ENCODE data around the gene CCDC24. TPM values are rescaled to one million over a fixed set of nuclear protein-coding genes. Genes with fewer than 3 reads are reported as not detected.

Gene CCDC24
- total and polyA plus RNA-seq, 9 of the 15 experiments (the other 6 are each of a cell fraction or from before 2014, with no cell fraction given), result 0.31 to 4.5 (median 1.5) TPM

- TF ChIP-seq ZNF668 (CRISPR knock-in tag; IDR thresholded peaks at IDR 0.05) (no peak), ELF1 (tag; IDR thresholded peaks at IDR 0.05) (peak; percentile 35; the same call in 1 of the 2 replicates), TRIM25 (IDR thresholded peaks at IDR 0.05; ENCODE audit: borderline replicate concordance) (no peak), TEAD1 (CRISPR knock-in tag; IDR thresholded peaks at IDR 0.05) (peak in 1 of 2 experiments; percentile 6; a peak in 1 of 4 replicates), HDGF (IDR thresholded peaks at IDR 0.05) (no peak), ZNF707 (CRISPR knock-in tag; conservative IDR thresholded peaks at IDR 0.05) (no peak), ZNF740 (CRISPR knock-in tag; IDR thresholded peaks at IDR 0.05) (peak; percentile 8; the same call in 1 of the 2 replicates), ZNF740 (tag; IDR thresholded peaks at IDR 0.05) (no peak; a peak in 1 of 4 replicates), JUND (IDR thresholded peaks at IDR 0.05; ENCODE audit: borderline replicate concordance, low read depth, low read length) (0 out of 2 replicates have a peak, but pooled peaks have one; percentile 31), JUND (tag; IDR thresholded peaks at IDR 0.05; ENCODE audit: borderline replicate concordance, low read depth, low read length) (no peak), EWSR1 (IDR thresholded peaks at IDR 0.05; ENCODE audit: borderline replicate concordance, low read depth, partially characterized antibody) (no peak), TCF7 (IDR thresholded peaks at IDR 0.05; ENCODE audit: borderline replicate concordance) (peak; percentile 90; the same call in 1 of the 2 replicates), ZNF407 (IDR thresholded peaks at IDR 0.05; ENCODE audit: low read depth) (no peak), GABPA (tag; conservative IDR thresholded peaks at IDR 0.05; ENCODE audit: low read depth) (0 out of 2 replicates have a peak, but pooled peaks have one; percentile 8), ESRRA (IDR thresholded peaks at IDR 0.05; ENCODE audit: borderline replicate concordance, low read depth) (no peak), KHSRP (IDR thresholded peaks at IDR 0.05) (no peak), SMARCA4 (IDR thresholded peaks at IDR 0.05) (peak; percentile 46; the same call in 1 of the 2 replicates)
Measured at GRCh38 chr1:43975249-43975961, 16.0 kb upstream of the CCDC24 start (continued).
